Smooth muscle cell (in vitro differentiated cells): ENCODE measurements around the gene APOBEC2. TPM values are rescaled to one million over a fixed set of nuclear protein-coding genes. Genes with fewer than 3 reads are reported as not detected.

Experiments
- DNase-seq: peaks from one replicate; lab custom pipeline; 2025; ENCODE audit not compliant: unreplicated experiment; lab: John Stamatoyannopoulos, UW
- H2AFZ ChIP-seq: fragments of 200-600 bp; sonication (generic); 2 replicates; pipeline ENCODE4 v1.6.0; 2016; ENCODE audit warnings: antibody characterized with exemption, low read depth, mild to moderate bottlenecking
- H3F3A ChIP-seq: fragments of 200-600 bp; sonication (generic); 2 replicates; pipeline ENCODE4 v1.6.0; 2017; ENCODE audit warnings: antibody characterized with exemption, low read depth
- H3K27ac ChIP-seq: fragments of 200-600 bp; sonication (generic); 2 replicates; pipeline ENCODE4 v1.5.1; 2016; ENCODE audit warnings: low read depth, mild to moderate bottlenecking
- H3K27me3 ChIP-seq: fragments of 200-600 bp; sonication (generic); 2 replicates; pipeline ENCODE4 v1.6.1; 2016; ENCODE audit warnings: low read depth, mild to moderate bottlenecking
- H3K36me3 ChIP-seq: fragments of 200-600 bp; sonication (generic); 2 replicates; pipeline ENCODE4 v1.5.1; 2016; ENCODE audit warnings: low read depth
- H3K4me1 ChIP-seq: fragments of 200-600 bp; sonication (generic); 2 replicates; pipeline ENCODE4 v1.5.1; 2016; ENCODE audit warnings: low read depth
- H3K4me2 ChIP-seq: fragments of 200-600 bp; sonication (generic); 2 replicates; pipeline ENCODE4 v1.6.0; 2016; ENCODE audit warnings: mild to moderate bottlenecking
- H3K4me3 ChIP-seq: fragments of 200-600 bp; sonication (generic); 2 replicates; pipeline ENCODE4 v1.5.1; 2016; ENCODE audit warnings: mild to moderate bottlenecking
- H3K79me2 ChIP-seq: fragments of 200-600 bp; sonication (generic); 2 replicates; pipeline ENCODE4 v1.6.0; 2016; ENCODE audit warnings: low read depth, mild to moderate bottlenecking
- H3K9ac ChIP-seq: fragments of 200-600 bp; sonication (generic); 2 replicates; pipeline ENCODE4 v1.6.0; 2016; ENCODE audit warnings: low read depth
- H3K9me3 ChIP-seq: fragments of 200-600 bp; sonication (generic); replicated peaks from 2 replicates; pipeline ENCODE4 v1.5.1; 2016; ENCODE audit warnings: low read depth
- H4K20me1 ChIP-seq: fragments of 200-600 bp; sonication (generic); 2 replicates; pipeline ENCODE4 v1.6.0; 2016; ENCODE audit warnings: low read depth
- WGBS: methylation state at CpG from one replicate; pipeline ENCODE4 v1.1.7; 2016; ENCODE audit warnings: low lambda C conversion rate; 5-methylcytosine and 5-hydroxymethylcytosine counted together
- polyA plus RNA-seq: library from polyadenylated mRNA; unstranded; fragments of >200 nt; fragmentation: Nextera tagmentation; extraction: Ambion mirVana; gene quantifications from 2 replicates; pipeline ENCODE4 v1.2.1, GENCODE V29; 2016
- total RNA-seq: library from RNA; depleted of rRNA; stranded (reverse); fragments of >200 nt; gene quantifications from 2 replicates; pipeline ENCODE4 v1.2.3, GENCODE V29; 2014
- TF ChIP-seq, protein P1 (sequence below): fragments of 200-600 bp; sonication (generic); IDR thresholded peaks from 2 replicates; pipeline ENCODE4 v1.5.1; 2017; ENCODE audit warnings: borderline replicate concordance, mild to moderate bottlenecking, antibody characterized with exemption; ENCODE audit not compliant: insufficient read depth, poor library complexity, severe bottlenecking

Gene APOBEC2
- total and polyA plus RNA-seq, 2 experiments from 2014 or later: 1.2 TPM; not detected in 1

GRCh38 chr6:41073968-41074691 lies 21.1 kb downstream of the APOBEC2 start:
- H3K4me3 ChIP-seq: peak overlapping the region; percentile 83
- peaks cover 3% of the 10 kb centered on the region for H3F3A ChIP-seq
- peak overlapping the region; percentile 94 for H3K27ac ChIP-seq
- H3K4me1 ChIP-seq: peaks cover 35% of the 10 kb centered on the region
- H3K9me3 ChIP-seq: no peaks in the 10 kb centered on the region
- peak overlapping the region; percentile 12 for H2AFZ ChIP-seq
- 4% methylated on average over 11 of the region's 11 CpGs for WGBS
- peak overlapping the region; percentile 93 for H3K4me2 ChIP-seq
- peaks cover 55% of the 10 kb centered on the region for H4K20me1 ChIP-seq
- peaks cover 58% of the 10 kb centered on the region for H3K79me2 ChIP-seq
- peak overlapping the region; percentile 95 for H3K9ac ChIP-seq
- no peaks in the 10 kb centered on the region for H3K36me3 ChIP-seq
- DNase-seq: no peak
- H3K27me3 ChIP-seq: no peaks in the 10 kb centered on the region
- TF ChIP-seq, protein P1, sequence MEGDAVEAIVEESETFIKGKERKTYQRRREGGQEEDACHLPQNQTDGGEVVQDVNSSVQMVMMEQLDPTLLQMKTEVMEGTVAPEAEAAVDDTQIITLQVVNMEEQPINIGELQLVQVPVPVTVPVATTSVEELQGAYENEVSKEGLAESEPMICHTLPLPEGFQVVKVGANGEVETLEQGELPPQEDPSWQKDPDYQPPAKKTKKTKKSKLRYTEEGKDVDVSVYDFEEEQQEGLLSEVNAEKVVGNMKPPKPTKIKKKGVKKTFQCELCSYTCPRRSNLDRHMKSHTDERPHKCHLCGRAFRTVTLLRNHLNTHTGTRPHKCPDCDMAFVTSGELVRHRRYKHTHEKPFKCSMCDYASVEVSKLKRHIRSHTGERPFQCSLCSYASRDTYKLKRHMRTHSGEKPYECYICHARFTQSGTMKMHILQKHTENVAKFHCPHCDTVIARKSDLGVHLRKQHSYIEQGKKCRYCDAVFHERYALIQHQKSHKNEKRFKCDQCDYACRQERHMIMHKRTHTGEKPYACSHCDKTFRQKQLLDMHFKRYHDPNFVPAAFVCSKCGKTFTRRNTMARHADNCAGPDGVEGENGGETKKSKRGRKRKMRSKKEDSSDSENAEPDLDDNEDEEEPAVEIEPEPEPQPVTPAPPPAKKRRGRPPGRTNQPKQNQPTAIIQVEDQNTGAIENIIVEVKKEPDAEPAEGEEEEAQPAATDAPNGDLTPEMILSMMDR: no peak

- peak overlapping the region; percentile 93 for H3K4me2 ChIP-seq
- peaks cover 65% of the 10 kb centered on the region for H3K79me2 ChIP-seq
- TF ChIP-seq, protein P1: no peak
- peak overlapping the region; percentile 95 for H3K9ac ChIP-seq
- WGBS: 62% methylated on average over 11 of the region's 11 CpGs
- DNase-seq: no peak
- H3K4me3 ChIP-seq: peak overlapping the region; percentile 83
- peaks cover 35% of the 10 kb centered on the region for H3K4me1 ChIP-seq
- no peaks in the 10 kb centered on the region for H3K9me3 ChIP-seq
- no peak overlapping the region for H2AFZ ChIP-seq
- H4K20me1 ChIP-seq: peaks cover 63% of the 10 kb centered on the region
- H3K27me3 ChIP-seq: no peaks in the 10 kb centered on the region
- H3K27ac ChIP-seq: peak overlapping the region; percentile 94
- H3F3A ChIP-seq: peaks cover 3% of the 10 kb centered on the region
- no peaks in the 10 kb centered on the region for H3K36me3 ChIP-seq
Observed at GRCh38 chr6:41074692-41075436, 21.9 kb downstream of the APOBEC2 start.

DNA sequence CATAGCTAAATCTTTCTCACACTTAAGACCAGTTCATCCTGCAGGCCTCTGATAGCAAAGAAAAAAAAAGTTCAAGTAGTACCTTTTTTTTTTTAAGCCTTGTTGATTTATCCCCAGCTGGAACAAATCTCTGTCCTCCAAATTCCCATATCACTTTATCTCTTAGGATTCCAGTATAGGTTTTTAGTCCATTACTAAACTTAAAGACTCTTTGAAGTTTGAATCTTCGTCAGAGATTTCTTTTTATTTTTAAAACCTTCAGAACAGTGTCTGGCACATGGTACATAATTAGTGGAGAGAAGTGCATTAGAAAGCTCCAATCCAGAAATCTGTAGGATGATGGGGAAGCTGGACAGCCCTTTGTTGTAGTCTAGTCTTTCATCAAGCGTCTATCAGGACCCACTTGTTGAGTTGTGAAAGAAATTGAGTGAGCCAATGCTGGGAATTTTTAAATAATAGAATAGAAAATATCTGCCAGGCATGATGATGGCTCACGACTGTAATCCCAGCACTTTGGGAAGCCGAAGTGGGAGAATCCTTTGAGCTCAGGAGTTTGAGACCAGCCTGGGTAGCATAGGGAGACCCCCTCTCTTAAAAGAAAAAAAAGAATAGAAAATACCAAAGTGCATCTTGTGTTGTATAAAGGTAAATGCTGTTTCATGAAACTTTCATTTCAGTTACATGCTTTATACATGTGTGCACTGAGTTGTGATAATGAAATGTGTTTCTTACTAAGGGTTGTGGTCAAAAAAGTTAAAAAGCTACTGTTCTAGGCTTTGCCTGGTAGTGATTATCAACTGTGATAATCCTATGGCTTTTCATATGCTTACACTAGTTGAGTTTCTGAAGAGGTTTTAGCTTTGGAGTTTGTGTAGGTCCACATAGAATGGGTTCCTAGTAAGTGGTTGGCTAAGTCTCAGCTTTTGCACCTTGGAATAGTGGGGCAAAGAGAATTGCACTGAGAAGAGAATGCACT lies 22.9 kb downstream of the APOBEC2 start:
- peak overlapping the region; percentile 93 for H3K4me2 ChIP-seq
- H3K27ac ChIP-seq: no peak overlapping the region

More for the DNA sequence above, 22.9 kb downstream of the APOBEC2 start:
- H4K20me1 ChIP-seq: peaks cover 73% of the 10 kb centered on the region
- H3K4me3 ChIP-seq: peak overlapping the region; percentile 83
- no peak for DNase-seq
- H3K4me1 ChIP-seq: peaks cover 33% of the 10 kb centered on the region
- H2AFZ ChIP-seq: no peak overlapping the region
- H3K79me2 ChIP-seq: peaks cover 76% of the 10 kb centered on the region
- no peaks in the 10 kb centered on the region for H3K27me3 ChIP-seq
- H3K9me3 ChIP-seq: no peaks in the 10 kb centered on the region
- TF ChIP-seq, protein P1: no peak
- H3K36me3 ChIP-seq: peaks cover 10% of the 10 kb centered on the region
- no peak overlapping the region for H3K9ac ChIP-seq
- 56% methylated on average over 4 of the region's 4 CpGs for WGBS
- peaks cover 3% of the 10 kb centered on the region for H3F3A ChIP-seq
